GM21786 (cell line): ENCODE results near the gene SKA2.
"Not testable (repeated sequence)": the region's sequence is repeated elsewhere in the genome, so short reads cannot be mapped to it uniquely, and the experiment has no call there.

Source experiments
- ATAC-seq: cut with Tn5 transposase; IDR thresholded peaks from one replicate; pipeline ENCODE4 v1.9.1; 2021; ENCODE audit not compliant: unreplicated experiment

Gene SKA2

GRCh38 chr17:59152925-59153324 is 2.1 kb downstream of the SKA2 start:
- ATAC-seq: no peak

GRCh38 chr17:59151591-59151990 is 3.4 kb downstream of the SKA2 start:
- ATAC-seq: no peak

- ATAC-seq: no peak
Measured at GRCh38 chr17:59151006-59151405, 4.0 kb downstream of the SKA2 start.

- no peak for ATAC-seq
Measured at GRCh38 chr17:59149841-59150511, 5.0 kb downstream of the SKA2 start.

GRCh38 chr17:59149051-59149450 is 5.9 kb downstream of the SKA2 start:
- ATAC-seq: no peak

GRCh38 chr17:59145571-59146096 is 9.4 kb downstream of the SKA2 start:
- ATAC-seq: no peak

- ATAC-seq: no peak
Measured at GRCh38 chr17:59141860-59142259, 13.1 kb downstream of the SKA2 start.

GRCh38 chr17:59139939-59140338 is 15.0 kb downstream of the SKA2 start:
- no peak for ATAC-seq

GRCh38 chr17:59138339-59138738 is 16.6 kb downstream of the SKA2 start:
- not testable (repeated sequence) for ATAC-seq

- ATAC-seq: no peak
Measured at GRCh38 chr17:59131131-59131530, 23.9 kb downstream of the SKA2 start.

GRCh38 chr17:59129814-59130213 is 25.2 kb downstream of the SKA2 start:
- no peak for ATAC-seq

- no peak for ATAC-seq
Measured at GRCh38 chr17:59126809-59127417, 28.1 kb downstream of the SKA2 start.

GRCh38 chr17:59124665-59125064 is 30.3 kb downstream of the SKA2 start:
- no peak for ATAC-seq

GRCh38 chr17:59121901-59122480 is 33.0 kb downstream of the SKA2 start:
- no peak for ATAC-seq

GRCh38 chr17:59115474-59115873 is 39.5 kb downstream of the SKA2 start:
- ATAC-seq: no peak

- no peak for ATAC-seq
Measured at GRCh38 chr17:59111539-59111938, 43.4 kb downstream of the SKA2 start.

- ATAC-seq: no peak
Measured at GRCh38 chr17:59110973-59111372, 44.0 kb downstream of the SKA2 start.

GRCh38 chr17:59108400-59109102 is 46.4 kb downstream of the SKA2 start:
- ATAC-seq: no peak

- no peak for ATAC-seq
Measured at GRCh38 chr17:59107306-59107670, 47.7 kb downstream of the SKA2 start.

GRCh38 chr17:59106463-59107305 is 48.3 kb downstream of the SKA2 start, which contains the start of gene TRIM37:
TSS of gene TRIM37 (minus strand) at chr17:59106880. CDS start at chr17:59106461, 419 bp downstream.
- peak; percentile 95 for ATAC-seq
